ENCODE data around the gene EIF1AD. TPM values are rescaled to one million over a fixed set of nuclear protein-coding genes. Genes with fewer than 3 reads are reported as not detected.

The EIF1AD gene
- total RNA-seq, 3 donors from 2014 or later (not counting 1 experiment from before 2014, with no cell fraction given): 49.9 to 74.2 (median 62.8) TPM

DNA sequence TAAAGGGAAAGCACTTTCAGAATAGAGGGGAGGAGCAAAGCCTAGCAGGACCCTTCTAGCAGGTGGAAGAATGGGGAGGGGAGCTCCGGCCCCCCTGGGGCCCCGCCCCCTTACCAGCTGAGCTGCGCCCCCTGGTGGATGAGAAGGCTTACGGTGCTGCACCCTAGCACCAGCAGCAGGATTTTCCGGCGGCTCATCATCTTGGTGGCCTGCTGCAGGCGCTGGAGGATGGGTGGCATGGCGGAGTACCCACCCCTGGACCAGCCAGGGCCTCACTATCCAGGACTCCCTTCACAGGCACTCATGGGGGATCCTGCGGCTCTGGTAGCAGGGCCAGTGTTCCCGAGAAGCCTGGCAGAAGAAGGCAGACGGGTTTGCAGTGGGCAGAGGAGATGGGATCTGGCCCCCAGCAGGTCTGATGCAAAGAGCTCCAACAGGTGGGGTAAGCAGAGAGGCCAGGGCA, 43.3 kb upstream of the EIF1AD start:
- H3K9me3 ChIP-seq (ENCODE audit: control insufficient read depth, insufficient read depth, low read length): no peaks in the 10 kb centered on the region
- peaks cover 10% of the 10 kb centered on the region for H3K4me1 ChIP-seq (ENCODE audit: control insufficient read depth, insufficient read depth, low read length)
- H3K27me3 ChIP-seq (ENCODE audit: control insufficient read depth, insufficient read depth, low read length): peaks cover 3% of the 10 kb centered on the region
- Mint-ChIP-seq H3K36me3 (no peaks in the 10 kb centered on the region), H3K27ac (peak overlapping the region; percentile 58 to 81), H3K27me3 (ENCODE audit: low read depth in 2 of 2) (peaks cover 0 to 11% of the 10 kb centered on the region in 2 donors), H3K9me3 (no peaks in the 10 kb centered on the region), H3K4me1 (peaks cover 12% of the 10 kb centered on the region in 2 donors), H3K4me3 (no peak overlapping the region)
- ATAC-seq (peak; percentile 86 to 96 (median 90)), DNase-seq (peak; percentile 77 to 93)
- intact Hi-C loops (cut with micrococcal nuclease): no loop called here
- H3K36me3 ChIP-seq (ENCODE audit: control insufficient read depth, insufficient read depth, low read length): no peaks in the 10 kb centered on the region
- TF ChIP-seq, protein P1, sequence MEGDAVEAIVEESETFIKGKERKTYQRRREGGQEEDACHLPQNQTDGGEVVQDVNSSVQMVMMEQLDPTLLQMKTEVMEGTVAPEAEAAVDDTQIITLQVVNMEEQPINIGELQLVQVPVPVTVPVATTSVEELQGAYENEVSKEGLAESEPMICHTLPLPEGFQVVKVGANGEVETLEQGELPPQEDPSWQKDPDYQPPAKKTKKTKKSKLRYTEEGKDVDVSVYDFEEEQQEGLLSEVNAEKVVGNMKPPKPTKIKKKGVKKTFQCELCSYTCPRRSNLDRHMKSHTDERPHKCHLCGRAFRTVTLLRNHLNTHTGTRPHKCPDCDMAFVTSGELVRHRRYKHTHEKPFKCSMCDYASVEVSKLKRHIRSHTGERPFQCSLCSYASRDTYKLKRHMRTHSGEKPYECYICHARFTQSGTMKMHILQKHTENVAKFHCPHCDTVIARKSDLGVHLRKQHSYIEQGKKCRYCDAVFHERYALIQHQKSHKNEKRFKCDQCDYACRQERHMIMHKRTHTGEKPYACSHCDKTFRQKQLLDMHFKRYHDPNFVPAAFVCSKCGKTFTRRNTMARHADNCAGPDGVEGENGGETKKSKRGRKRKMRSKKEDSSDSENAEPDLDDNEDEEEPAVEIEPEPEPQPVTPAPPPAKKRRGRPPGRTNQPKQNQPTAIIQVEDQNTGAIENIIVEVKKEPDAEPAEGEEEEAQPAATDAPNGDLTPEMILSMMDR (IDR thresholded peaks at IDR 0.05): peak; percentile 91
- peak overlapping the region; percentile 35 for H3K27ac ChIP-seq (ENCODE audit: low read length)
- no peak overlapping the region for H3K4me3 ChIP-seq (ENCODE audit: low read length)
- 22% methylated on average over 11 of the region's 11 CpGs for WGBS (ENCODE audit: insufficient coverage)

GRCh38 chr11:66044757-66045156, 42.8 kb upstream of the EIF1AD start:
- DNase-seq (peak in 1 of 2 donors; percentile 30), ATAC-seq (peak; percentile 61 to 76 (median 72))
- peak overlapping the region; percentile 58 to 81 for H3K27ac Mint-ChIP-seq
- intact Hi-C loops (cut with micrococcal nuclease): no loop called here
- TF ChIP-seq, protein P1 (IDR thresholded peaks at IDR 0.05): no peak
- peaks cover 0 to 11% of the 10 kb centered on the region in 2 donors for H3K27me3 Mint-ChIP-seq (ENCODE audit: low read depth in 2 of 2)
- H3K27me3 ChIP-seq (ENCODE audit: control insufficient read depth, insufficient read depth, low read length): peaks cover 3% of the 10 kb centered on the region
- H3K27ac ChIP-seq (ENCODE audit: low read length): peak overlapping the region; percentile 35
- no peak overlapping the region for H3K4me3 ChIP-seq (ENCODE audit: low read length)
- WGBS (ENCODE audit: insufficient coverage): 59% methylated on average over 6 of the region's 6 CpGs
- peaks cover 10% of the 10 kb centered on the region for H3K4me1 ChIP-seq (ENCODE audit: control insufficient read depth, insufficient read depth, low read length)
- no peak overlapping the region for H3K4me3 Mint-ChIP-seq
- H3K36me3 Mint-ChIP-seq: no peaks in the 10 kb centered on the region
- no peaks in the 10 kb centered on the region for H3K9me3 Mint-ChIP-seq
- no peaks in the 10 kb centered on the region for H3K9me3 ChIP-seq (ENCODE audit: control insufficient read depth, insufficient read depth, low read length)
- H3K36me3 ChIP-seq (ENCODE audit: control insufficient read depth, insufficient read depth, low read length): no peaks in the 10 kb centered on the region
- H3K4me1 Mint-ChIP-seq: peaks cover 12% of the 10 kb centered on the region in 2 donors

- H3K27me3 ChIP-seq (ENCODE audit: control insufficient read depth, insufficient read depth, low read length): peaks cover 3% of the 10 kb centered on the region
- H3K4me3 Mint-ChIP-seq: no peak overlapping the region
- H3K4me1 ChIP-seq (ENCODE audit: control insufficient read depth, insufficient read depth, low read length): peaks cover 10% of the 10 kb centered on the region
- H3K4me1 Mint-ChIP-seq: peaks cover 12% of the 10 kb centered on the region in 2 donors
- no peak for DNase-seq
- ATAC-seq: no peak
- H3K27ac Mint-ChIP-seq: no peak overlapping the region
- no peaks in the 10 kb centered on the region for H3K9me3 Mint-ChIP-seq
- intact Hi-C loops (cut with micrococcal nuclease): no loop called here
- TF ChIP-seq, protein P1 (IDR thresholded peaks at IDR 0.05): no peak
- WGBS (ENCODE audit: insufficient coverage): 96% methylated on average over 88 of the region's 88 CpGs
- H3K36me3 Mint-ChIP-seq: no peaks in the 10 kb centered on the region
- H3K27ac ChIP-seq (ENCODE audit: low read length): no peak overlapping the region
- H3K36me3 ChIP-seq (ENCODE audit: control insufficient read depth, insufficient read depth, low read length): no peaks in the 10 kb centered on the region
- no peaks in the 10 kb centered on the region for H3K9me3 ChIP-seq (ENCODE audit: control insufficient read depth, insufficient read depth, low read length)
- no peak overlapping the region for H3K4me3 ChIP-seq (ENCODE audit: low read length)
- peaks cover 0 to 4% of the 10 kb centered on the region in 2 donors for H3K27me3 Mint-ChIP-seq (ENCODE audit: low read depth in 2 of 2)
These were observed 41.3 kb upstream of the EIF1AD start for GRCh38 chr11:66042996-66043906.

Data from natural killer cell (primary cell).